Liver (tissue), 9 donors: ENCODE results near the gene HOXD8. TPM values are rescaled to one million over a fixed set of nuclear protein-coding genes. Genes with fewer than 3 reads are reported as not detected.

Experiments used
- DNase-seq: peaks from one replicate; pipeline ENCODE4 v3.0.0-alpha.2; 2017; ENCODE audit warnings: low spot score
- H3K27ac ChIP-seq, 2 donors: one replicate each; pipeline ENCODE4 v1.7.0; 2013; ENCODE audit warnings: inconsistent platforms in 2 of 2, low read length in 2 of 2, control low read depth in 1 of 2, low read depth in 1 of 2, mild to moderate bottlenecking in 1 of 2
- H3K27me3 ChIP-seq, 4 donors: one replicate each; pipeline versions ENCODE4 v1.6.1 to v1.7.0; 2013; ENCODE audit warnings: low read length in 3 of 4, inconsistent platforms in 1 of 4, mild to moderate bottlenecking in 1 of 4, moderate library complexity in 1 of 4; ENCODE audit not compliant: control insufficient read depth in 4 of 4, insufficient read depth in 4 of 4
- H3K36me3 ChIP-seq, 4 donors: one replicate each; pipeline versions ENCODE4 v1.6.1 to v1.7.0; 2013; ENCODE audit warnings: low read length in 3 of 4, mild to moderate bottlenecking in 3 of 4, low read depth in 1 of 4, moderate library complexity in 1 of 4; ENCODE audit not compliant: control insufficient read depth in 4 of 4, insufficient read depth in 3 of 4
- H3K4me1 ChIP-seq, 4 donors: one replicate each; pipeline versions ENCODE4 v1.6.1 to v1.7.0; 2013; ENCODE audit warnings: low read length in 3 of 4, mild to moderate bottlenecking in 3 of 4, moderate library complexity in 1 of 4; ENCODE audit not compliant: control insufficient read depth in 4 of 4, insufficient read depth in 4 of 4
- H3K4me3 ChIP-seq, 3 donors: one replicate each; pipeline versions ENCODE4 v1.6.1 to v1.7.0; 2013; ENCODE audit warnings: low read length in 3 of 3, control low read depth in 1 of 3, low read depth in 1 of 3, mild to moderate bottlenecking in 1 of 3
- H3K9ac ChIP-seq, 2 donors: one replicate each; pipeline ENCODE4 v1.7.0; 2013; ENCODE audit warnings: low read length in 2 of 2, mild to moderate bottlenecking in 2 of 2, moderate library complexity in 2 of 2, control low read depth in 1 of 2, low read depth in 1 of 2
- H3K9me3 ChIP-seq, 4 donors: one replicate each; pipeline versions ENCODE4 v1.6.1 to v1.7.0; 2013; ENCODE audit warnings: low read length in 3 of 4; ENCODE audit not compliant: control insufficient read depth in 4 of 4
- ATF3 ChIP-seq: IDR thresholded peaks from 2 replicates; pipeline ENCODE4 v1.6.1; 2016; ENCODE audit warnings: antibody characterized with exemption
- CTCF ChIP-seq: fragments of 150-350 bp; IDR thresholded peaks from 2 replicates; pipeline ENCODE4 v1.5.1; 2017; ENCODE audit warnings: improper control_type of control experiment, low read depth, low read length; ENCODE audit not compliant: missing input control
- EGR1 ChIP-seq, 2 donors: IDR thresholded peaks; 2 replicates each; pipeline ENCODE4 v1.6.1; 2016 to 2018; ENCODE audit warnings: antibody characterized with exemption in 2 of 2, low read depth in 2 of 2
- FOXA1 ChIP-seq: IDR thresholded peaks from 2 replicates; pipeline ENCODE4 v1.6.1; 2016; ENCODE audit warnings: antibody characterized with exemption
- HNF4A ChIP-seq, 2 donors: conservative IDR thresholded peaks; 2 replicates each; pipeline ENCODE4 v1.6.1; 2016; ENCODE audit warnings: antibody characterized with exemption in 2 of 2, mild to moderate bottlenecking in 2 of 2
- HNF4G ChIP-seq: IDR thresholded peaks from 2 replicates; pipeline ENCODE4 v1.6.1; 2016; ENCODE audit warnings: antibody characterized with exemption
- JUND ChIP-seq, 2 donors: IDR thresholded peaks; 2 replicates each; pipeline ENCODE4 v1.6.1; 2016; ENCODE audit warnings: antibody characterized with exemption in 2 of 2
- MAX ChIP-seq: IDR thresholded peaks from 2 replicates; pipeline ENCODE4 v1.6.1; 2016; ENCODE audit warnings: antibody characterized with exemption
- NR2F2 ChIP-seq: IDR thresholded peaks from 2 replicates; pipeline ENCODE4 v1.6.1; 2016; ENCODE audit warnings: antibody characterized with exemption
- RAD21 ChIP-seq, 2 donors: IDR thresholded peaks; 2 replicates each; pipeline ENCODE4 v1.6.1; 2016; ENCODE audit warnings: antibody characterized with exemption in 2 of 2, mild to moderate bottlenecking in 2 of 2
- REST ChIP-seq: IDR thresholded peaks from 2 replicates; pipeline ENCODE4 v1.6.1; 2016; ENCODE audit warnings: antibody characterized with exemption, mild to moderate bottlenecking
- RXRA ChIP-seq, 2 donors: IDR thresholded peaks; 2 replicates each; pipeline ENCODE4 v1.6.1; 2017 to 2018; ENCODE audit warnings: antibody characterized with exemption in 2 of 2, mild to moderate bottlenecking in 1 of 2
- SP1 ChIP-seq: IDR thresholded peaks from 2 replicates; pipeline ENCODE4 v1.6.1; 2018; ENCODE audit warnings: antibody characterized with exemption, mild to moderate bottlenecking
- TAF1 ChIP-seq: conservative IDR thresholded peaks from 2 replicates; pipeline ENCODE4 v1.6.1; 2016; ENCODE audit warnings: antibody characterized with exemption, mild to moderate bottlenecking
- YY1 ChIP-seq: IDR thresholded peaks from 2 replicates; pipeline ENCODE4 v1.6.1; 2016; ENCODE audit warnings: antibody characterized with exemption, mild to moderate bottlenecking
- ZBTB33 ChIP-seq: IDR thresholded peaks from 2 replicates; pipeline ENCODE4 v1.6.1; 2016; ENCODE audit warnings: antibody characterized with exemption
- WGBS: extraction: QIAGEN DNeasy Blood & Tissue Kit; methylation state at CpG from one replicate; pipeline ENCODE4 v1.1.7; 2013; 5-methylcytosine and 5-hydroxymethylcytosine counted together
- polyA plus RNA-seq, 2 donors: library from polyadenylated mRNA; stranded (reverse) in 1 of 2; unstranded in 1 of 2; fragments of 200-250 nt in 1 of 2; fragments of >200 nt in 1 of 2; fragmentation: Nextera tagmentation in 1 of 2; extraction: Ambion mirVana in 1 of 2; gene quantifications; one replicate each; pipeline versions ENCODE4 v1.2.1 to v1.2.3, GENCODE V29; 2013 to 2015
- total RNA-seq, 2 donors: library from RNA; depleted of rRNA; stranded (reverse); fragments of >200 nt; gene quantifications; one replicate each; pipeline ENCODE4 v1.2.3, GENCODE V29; 2014
- donor health status: healthy.
- donor health status: healthy.
- donor health status: healthy.
- donor health status: healthy.
- donor health status: healthy.

Gene HOXD8
- total and polyA plus RNA-seq, 4 donors = 0.06 to 0.19 (median 0.08) TPM; not detected in 1

- no peak for TF ChIP-seq EGR1 (IDR thresholded peaks at IDR 0.05; ENCODE audit: low read depth in 2 of 2)
Observed at GRCh38 chr2:176165370-176166050, 36.0 kb downstream of the HOXD8 start (continued).

GRCh38 chr2:176166272-176166671 is 36.8 kb downstream of the HOXD8 start:
- peaks cover 8 to 32% (median 22%) of the 10 kb centered on the region in 4 donors for H3K27me3 ChIP-seq
- no peak for TF ChIP-seq SP1
- TF ChIP-seq ZBTB33 = no peak
- TF ChIP-seq HNF4G = no peak
- no peak for TF ChIP-seq YY1
- TF ChIP-seq JUND (IDR thresholded peaks at IDR 0.05) = no peak
- TF ChIP-seq FOXA1 = no peak
- no peak for TF ChIP-seq TAF1
- no peak for TF ChIP-seq HNF4A (conservative IDR thresholded peaks at IDR 0.05)
- TF ChIP-seq REST = no peak
- no peak for TF ChIP-seq CTCF
- no peak for TF ChIP-seq EGR1 (IDR thresholded peaks at IDR 0.05; ENCODE audit: low read depth in 2 of 2)
- TF ChIP-seq NR2F2 = no peak
- TF ChIP-seq MAX = no peak
- TF ChIP-seq RXRA (IDR thresholded peaks at IDR 0.05) = no peak
- no peak for TF ChIP-seq ATF3
- TF ChIP-seq RAD21 (IDR thresholded peaks at IDR 0.05) = no peak

More at GRCh38 chr2:176166272-176166671, 36.8 kb downstream of the HOXD8 start:
- peaks cover 0 to 7% (median 0%) of the 10 kb centered on the region in 4 donors for H3K9me3 ChIP-seq
- no peak overlapping the region for H3K4me3 ChIP-seq
- H3K27ac ChIP-seq = no peak overlapping the region
- no peak overlapping the region for H3K9ac ChIP-seq
- WGBS = 23% methylated on average over 2 of the region's 2 CpGs
- peaks cover 0 to 12% (median under 1%) of the 10 kb centered on the region in 4 donors for H3K4me1 ChIP-seq
- no peaks in the 10 kb centered on the region for H3K36me3 ChIP-seq
- no peak for DNase-seq
